Astrocyte (in vitro differentiated cells and primary cell): Measurements from ENCODE around the gene CSPG5. TPM values are rescaled to one million over a fixed set of nuclear protein-coding genes. Genes with fewer than 3 reads are reported as not detected.

Experiments used
- DNase-seq: peaks from one replicate; pipeline ENCODE4 v3.0.0-alpha.2; 2010; ENCODE audit warnings: low read depth
- FAIRE-seq: peaks from 2 replicates; lab custom pipeline; 2011; peaks lifted over from hg19 to GRCh38; lab: Jason Lieb, UNC
- H2AFZ ChIP-seq: 2 replicates; pipeline ENCODE4 v1.6.0; 2012; ENCODE audit warnings: low read depth, low read length, inconsistent platforms
- H3K27ac ChIP-seq: 2 replicates; pipeline ENCODE4 v1.5.1; 2011; ENCODE audit warnings: low read depth, low read length, inconsistent platforms
- H3K27me3 ChIP-seq: 2 replicates; pipeline ENCODE4 v1.6.0; 2011; ENCODE audit warnings: low read length, inconsistent platforms; ENCODE audit not compliant: insufficient read depth
- H3K36me3 ChIP-seq: 2 replicates; pipeline ENCODE4 v1.5.1; 2011; ENCODE audit warnings: low read length, inconsistent platforms; ENCODE audit not compliant: insufficient read depth
- H3K4me1 ChIP-seq: 2 replicates; pipeline ENCODE4 v1.5.1; 2011; ENCODE audit warnings: low read length, inconsistent platforms; ENCODE audit not compliant: insufficient read depth
- H3K4me2 ChIP-seq: 2 replicates; pipeline ENCODE4 v1.6.0; 2012; ENCODE audit warnings: low read length, inconsistent platforms
- H3K4me3 ChIP-seq: 2 replicates; pipeline ENCODE4 v1.5.1; 2011; ENCODE audit warnings: low read depth, mild to moderate bottlenecking, low read length, inconsistent platforms; ENCODE audit not compliant: insufficient read depth
- H3K79me2 ChIP-seq: 2 replicates; pipeline ENCODE4 v1.6.0; 2012; ENCODE audit warnings: mild to moderate bottlenecking, low read length, inconsistent platforms; ENCODE audit not compliant: insufficient read depth
- H3K9ac ChIP-seq: 2 replicates; pipeline ENCODE4 v1.6.0; 2012; ENCODE audit warnings: mild to moderate bottlenecking, low read length, inconsistent platforms
- H3K9me3 ChIP-seq: 2 replicates; pipeline ENCODE4 v1.5.1; 2012; ENCODE audit warnings: low read depth, mild to moderate bottlenecking, low read length, inconsistent platforms; ENCODE audit not compliant: insufficient read depth
- H4K20me1 ChIP-seq: 2 replicates; pipeline ENCODE4 v1.6.0; 2012; ENCODE audit warnings: low read length, inconsistent platforms; ENCODE audit not compliant: insufficient read depth
- H3K27ac Mint-ChIP-seq: one replicate; pipeline ENCODE4 v1.8.0; 2021; ENCODE audit warnings: mild to moderate bottlenecking, mixed read lengths; ENCODE audit not compliant: unreplicated experiment
- H3K27me3 Mint-ChIP-seq: one replicate; pipeline ENCODE4 v1.8.0; 2021; ENCODE audit warnings: low read depth, mixed read lengths; ENCODE audit not compliant: unreplicated experiment
- H3K36me3 Mint-ChIP-seq: one replicate; pipeline ENCODE4 v1.8.0; 2021; ENCODE audit warnings: low read depth, mixed read lengths; ENCODE audit not compliant: unreplicated experiment
- H3K4me1 Mint-ChIP-seq: one replicate; pipeline ENCODE4 v1.8.0; 2021; ENCODE audit warnings: low read depth, mixed read lengths; ENCODE audit not compliant: unreplicated experiment
- H3K4me3 Mint-ChIP-seq: one replicate; pipeline ENCODE4 v1.8.0; 2021; ENCODE audit warnings: mild to moderate bottlenecking, moderate library complexity, mixed read lengths; ENCODE audit not compliant: unreplicated experiment
- H3K9me3 Mint-ChIP-seq: one replicate; pipeline ENCODE4 v1.8.0; 2021; ENCODE audit warnings: mild to moderate bottlenecking, mixed read lengths; ENCODE audit not compliant: unreplicated experiment
- CTCF ChIP-seq: IDR thresholded peaks from 2 replicates; pipeline ENCODE4 v1.5.1; 2011; ENCODE audit warnings: low read depth, mild to moderate bottlenecking, inconsistent platforms, low read length, moderate library complexity; ENCODE audit not compliant: insufficient read depth
- EZH2 ChIP-seq: IDR thresholded peaks from 2 replicates; pipeline ENCODE4 v1.6.1; 2012; ENCODE audit warnings: mild to moderate bottlenecking, low read length, inconsistent platforms; ENCODE audit not compliant: insufficient read depth
- total RNA-seq: library from RNA; stranded (reverse); gene quantifications from 2 replicates; pipeline ENCODE4 v1.2.1, GENCODE V29; 2021

The CSPG5 gene
- total RNA-seq, 1 donor from 2014 or later = 1.2 TPM

- Mint-ChIP-seq H3K27me3 (no peaks in the 10 kb centered on the region), H3K36me3 (peaks cover 49% of the 10 kb centered on the region), H3K27ac (no peak overlapping the region), H3K4me3 (no peak overlapping the region), H3K4me1 (peaks cover 12% of the 10 kb centered on the region), H3K9me3 (no peaks in the 10 kb centered on the region)
- no peak overlapping the region for H3K4me2 ChIP-seq
- DNase-seq = no peak
- peaks cover 37% of the 10 kb centered on the region for H4K20me1 ChIP-seq
- H3K4me3 ChIP-seq = no peak overlapping the region
- no peak overlapping the region for H2AFZ ChIP-seq
- no peaks in the 10 kb centered on the region for H3K9me3 ChIP-seq
- H3K9ac ChIP-seq = no peak overlapping the region
- no peaks in the 10 kb centered on the region for H3K4me1 ChIP-seq
- H3K36me3 ChIP-seq = peaks cover 37% of the 10 kb centered on the region
- no peak overlapping the region for H3K27ac ChIP-seq
- no peaks in the 10 kb centered on the region for H3K79me2 ChIP-seq
- H3K27me3 ChIP-seq = no peaks in the 10 kb centered on the region
- TF ChIP-seq EZH2 (no peak), CTCF (no peak)
- FAIRE-seq = no peak
Measured at GRCh38 chr3:47588587-47588986, 9.9 kb upstream of the CSPG5 start.

GRCh38 chr3:47588053-47588452 is 9.4 kb upstream of the CSPG5 start:
- Histone ChIP-seq H2AFZ (no peak overlapping the region), H3K27ac (no peak overlapping the region), H3K9ac (no peak overlapping the region), H3K4me1 (no peaks in the 10 kb centered on the region), H3K79me2 (no peaks in the 10 kb centered on the region), H3K4me3 (no peak overlapping the region), H3K4me2 (no peak overlapping the region), H3K36me3 (peaks cover 37% of the 10 kb centered on the region), H3K27me3 (no peaks in the 10 kb centered on the region), H3K9me3 (no peaks in the 10 kb centered on the region), H4K20me1 (peaks cover 37% of the 10 kb centered on the region)
- H3K36me3 Mint-ChIP-seq = peaks cover 49% of the 10 kb centered on the region
- DNase-seq (no peak), FAIRE-seq (no peak)
- peaks cover 12% of the 10 kb centered on the region for H3K4me1 Mint-ChIP-seq
- H3K27ac Mint-ChIP-seq = no peak overlapping the region
- no peak for TF ChIP-seq CTCF
- TF ChIP-seq EZH2 = no peak
- no peaks in the 10 kb centered on the region for H3K27me3 Mint-ChIP-seq
- H3K4me3 Mint-ChIP-seq = no peak overlapping the region
- no peaks in the 10 kb centered on the region for H3K9me3 Mint-ChIP-seq

- no peak overlapping the region for H3K4me3 ChIP-seq
- Mint-ChIP-seq H3K36me3 (peaks cover 46% of the 10 kb centered on the region), H3K9me3 (no peaks in the 10 kb centered on the region), H3K4me1 (peaks cover 12% of the 10 kb centered on the region), H3K4me3 (no peak overlapping the region), H3K27me3 (no peaks in the 10 kb centered on the region), H3K27ac (peak overlapping the region; percentile 27)
- no peaks in the 10 kb centered on the region for H3K27me3 ChIP-seq
- H3K4me1 ChIP-seq = no peaks in the 10 kb centered on the region
- H4K20me1 ChIP-seq = peaks cover 31% of the 10 kb centered on the region
- TF ChIP-seq EZH2 (no peak), CTCF (no peak)
- FAIRE-seq = no peak
- no peak overlapping the region for H2AFZ ChIP-seq
- H3K4me2 ChIP-seq = no peak overlapping the region
- H3K27ac ChIP-seq = no peak overlapping the region
- H3K79me2 ChIP-seq = no peaks in the 10 kb centered on the region
- no peaks in the 10 kb centered on the region for H3K9me3 ChIP-seq
- H3K9ac ChIP-seq = no peak overlapping the region
- peak; percentile 68 for DNase-seq
- peaks cover 37% of the 10 kb centered on the region for H3K36me3 ChIP-seq
Measured at GRCh38 chr3:47586746-47587145, 8.1 kb upstream of the CSPG5 start.
